ENCODE measurements around the gene VRTN. TPM values are rescaled to one million over a fixed set of nuclear protein-coding genes. Genes with fewer than 3 reads are reported as not detected.

The VRTN gene
- total RNA-seq, 2 experiments from 2014 or later: not detected

DNA sequence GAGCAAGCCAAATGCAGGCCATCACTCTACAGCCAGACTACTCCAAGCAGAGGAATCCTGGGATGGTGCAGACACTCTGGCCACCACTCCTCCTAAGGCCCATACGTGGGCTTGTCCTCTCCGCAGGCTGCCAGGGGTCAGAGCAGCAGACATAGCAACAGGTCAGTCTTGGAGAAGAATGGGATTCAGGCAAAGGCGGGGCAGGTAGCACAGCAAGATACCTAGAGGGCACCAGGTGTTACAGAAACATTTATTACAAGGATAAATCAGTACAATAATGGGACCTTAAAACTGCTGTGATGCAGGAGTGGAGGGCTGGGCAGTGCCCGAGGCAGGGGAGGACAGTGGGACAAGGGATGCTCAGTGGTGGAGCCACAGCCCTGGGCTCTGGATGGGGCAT lies 57.4 kb downstream of the VRTN start:
- Mint-ChIP-seq H3K27ac (no peak overlapping the region), H3K4me1 (peaks cover 22% of the 10 kb centered on the region), H3K36me3 (ENCODE audit: low read depth) (no peaks in the 10 kb centered on the region), H3K4me3 (no peak overlapping the region), H3K9me3 (no peaks in the 10 kb centered on the region), H3K27me3 (peaks cover 3% of the 10 kb centered on the region)
- no peak for DNase-seq
- POLR2A ChIA-PET: no interaction called here
- CTCF ChIA-PET: no interaction called here

DNA sequence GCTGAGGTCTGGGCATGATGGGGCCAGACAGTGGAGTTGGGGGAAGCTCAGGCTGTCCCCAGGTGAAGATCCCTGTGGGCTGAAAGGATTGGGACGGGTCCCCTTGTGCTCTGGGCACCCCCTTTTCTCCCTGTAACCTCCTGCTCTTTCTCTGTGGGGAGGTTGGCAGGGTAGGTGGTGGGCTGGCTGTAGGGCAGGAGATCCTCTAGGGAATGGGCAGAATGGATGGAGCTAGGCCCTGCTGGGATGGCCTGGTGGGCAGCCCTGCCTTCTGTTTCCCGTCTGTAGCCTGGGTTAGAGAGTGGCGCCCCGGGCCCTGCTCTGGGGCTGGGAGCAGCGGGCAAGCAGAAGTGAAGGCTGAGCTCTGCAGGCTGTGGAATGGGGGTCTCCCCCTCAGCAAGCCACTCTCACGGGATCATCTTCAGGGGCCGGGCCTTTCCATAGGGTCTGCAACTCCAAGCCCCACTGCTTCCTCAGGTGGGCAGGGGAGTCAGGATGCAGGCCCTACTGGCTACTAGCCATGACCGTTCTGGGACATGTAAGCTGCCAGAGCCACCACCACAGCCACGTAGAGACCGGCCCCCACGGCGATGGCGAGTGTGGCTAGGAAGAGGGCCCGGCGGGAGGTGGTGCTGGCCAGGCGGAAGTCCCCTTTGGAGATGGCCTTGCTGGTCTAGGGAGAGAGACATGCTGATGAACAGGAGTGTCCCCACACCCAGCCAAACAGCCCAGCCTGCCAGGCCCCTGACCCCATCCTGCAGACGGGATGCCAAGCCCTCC lies 58.9 kb downstream of the VRTN start:
- no peaks in the 10 kb centered on the region for H3K9me3 Mint-ChIP-seq
- no peak overlapping the region for H3K4me3 Mint-ChIP-seq
- no peak for DNase-seq
- no peaks in the 10 kb centered on the region for H3K36me3 Mint-ChIP-seq (ENCODE audit: low read depth)
- CTCF ChIA-PET: no interaction called here
- H3K27me3 Mint-ChIP-seq: peaks cover 3% of the 10 kb centered on the region
- no peak overlapping the region for H3K27ac Mint-ChIP-seq
- H3K4me1 Mint-ChIP-seq: peaks cover 6% of the 10 kb centered on the region
- POLR2A ChIA-PET: no interaction called here

DNA sequence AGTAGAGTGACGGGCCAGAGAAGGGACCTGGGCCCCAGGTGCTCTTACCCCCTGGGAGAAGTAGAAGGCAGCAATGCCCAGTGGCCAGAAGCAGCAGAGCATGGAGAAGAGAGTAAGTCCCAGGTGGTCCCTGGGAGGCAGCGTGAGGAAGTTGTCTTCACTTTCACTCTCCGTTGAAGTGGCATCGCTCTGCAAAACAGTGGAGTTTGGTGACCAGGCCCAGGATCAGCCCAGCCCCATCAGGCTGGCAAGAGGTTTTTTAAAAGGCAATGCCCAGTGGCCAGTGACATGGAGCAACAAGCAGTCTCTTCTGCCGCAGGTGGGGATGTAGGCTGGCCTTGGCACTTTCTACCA lies 59.5 kb downstream of the VRTN start:
- H3K4me1 Mint-ChIP-seq: peaks cover 2% of the 10 kb centered on the region
- ChIA-PET POLR2A (no interaction called here), CTCF (interaction anchor here (0.7 kb wide), 1 partner anchor 26 kb away, joined by 3 read pairs; no protein-coding TSS in a partner anchor)
- no peak overlapping the region for H3K27ac Mint-ChIP-seq
- H3K4me3 Mint-ChIP-seq: no peak overlapping the region
- H3K27me3 Mint-ChIP-seq: peaks cover 3% of the 10 kb centered on the region
- no peaks in the 10 kb centered on the region for H3K36me3 Mint-ChIP-seq (ENCODE audit: low read depth)
- no peaks in the 10 kb centered on the region for H3K9me3 Mint-ChIP-seq
- DNase-seq: no peak

DNA sequence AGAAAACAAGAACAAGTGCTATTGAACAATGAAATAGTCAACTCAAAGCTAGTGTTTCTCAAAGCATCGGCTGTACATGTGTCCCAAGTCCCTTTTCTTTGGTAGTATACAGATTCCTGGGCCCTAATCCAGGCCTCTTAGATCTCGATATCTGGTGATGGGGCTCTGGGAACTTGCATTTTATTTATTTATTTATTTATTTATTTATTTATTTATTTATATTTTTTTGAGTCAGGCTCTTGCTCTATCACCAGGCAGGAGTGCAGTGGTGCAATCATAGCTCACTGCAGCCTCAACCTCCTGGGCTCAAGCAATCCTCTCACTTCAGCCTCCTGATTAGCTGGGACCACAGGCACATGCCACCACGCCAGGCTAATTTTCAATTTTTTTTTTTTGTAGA lies 60.6 kb downstream of the VRTN start:
- ChIA-PET POLR2A (no interaction called here), CTCF (no interaction called here)
- DNase-seq: no peak
- no peaks in the 10 kb centered on the region for H3K9me3 Mint-ChIP-seq
- no peaks in the 10 kb centered on the region for H3K36me3 Mint-ChIP-seq (ENCODE audit: low read depth)
- H3K27me3 Mint-ChIP-seq: peaks cover 4% of the 10 kb centered on the region
- no peaks in the 10 kb centered on the region for H3K4me1 Mint-ChIP-seq
- H3K4me3 Mint-ChIP-seq: no peak overlapping the region
- no peak overlapping the region for H3K27ac Mint-ChIP-seq

DNA sequence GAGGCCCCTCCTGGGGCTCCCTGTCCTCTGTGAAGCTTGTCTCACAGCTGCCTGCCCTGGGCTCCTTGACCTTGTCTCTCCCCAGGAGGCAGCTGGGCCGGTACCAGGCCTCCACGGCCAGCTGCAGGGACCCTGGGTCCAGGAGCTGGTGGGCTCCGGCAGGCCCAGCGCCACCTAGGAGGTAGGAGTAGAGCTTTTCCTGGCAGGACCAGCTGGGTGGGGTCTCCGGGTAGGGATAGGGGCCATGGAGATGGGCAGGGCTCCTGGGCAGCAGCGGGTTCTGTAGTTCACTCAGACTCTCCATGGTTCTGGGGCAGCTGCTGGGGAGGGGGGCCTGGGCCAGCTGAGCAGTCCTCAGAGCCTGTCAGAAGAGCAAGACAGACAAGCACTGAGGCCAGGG lies 61.2 kb downstream of the VRTN start:
- ChIA-PET POLR2A (interaction anchor here (0.8 kb wide), 1 partner anchor 27 kb away, joined by 3 read pairs; no protein-coding TSS in a partner anchor), CTCF (no interaction called here)
- no peaks in the 10 kb centered on the region for H3K36me3 Mint-ChIP-seq (ENCODE audit: low read depth)
- no peaks in the 10 kb centered on the region for H3K4me1 Mint-ChIP-seq
- H3K4me3 Mint-ChIP-seq: no peak overlapping the region
- H3K27ac Mint-ChIP-seq: no peak overlapping the region
- no peak for DNase-seq
- no peaks in the 10 kb centered on the region for H3K9me3 Mint-ChIP-seq
- H3K27me3 Mint-ChIP-seq: peaks cover 5% of the 10 kb centered on the region

Other genes starting within 250 kb of the VRTN start
- not detected for gene VSX2, start 109.0 kb upstream of the VRTN start, total RNA-seq
- gene ABCD4, start 45.5 kb upstream of the VRTN start, total RNA-seq: 10 to 100 TPM; 52.7 to 54.4 TPM
- gene SYNDIG1L, start 77.7 kb downstream of the VRTN start, total RNA-seq: not detected
- 10 to 100 TPM; 65.1 to 66.5 TPM for gene NPC2, start 144.8 kb downstream of the VRTN start, total RNA-seq
- 10 to 100 TPM; 25.8 to 32.1 TPM for gene ISCA2, start 145.3 kb downstream of the VRTN start, total RNA-seq